GM21529 (cell line): ENCODE measurements around the gene TSN.
"Not testable (repeated sequence)": the region's sequence is repeated elsewhere in the genome, so short reads cannot be mapped to it uniquely, and the experiment has no call there.

Experiments
- ATAC-seq: cut with Tn5 transposase; IDR thresholded peaks from one replicate; pipeline ENCODE4 v1.9.1; 2021; ENCODE audit not compliant: unreplicated experiment

Gene TSN

GRCh38 chr2:121755237-121756111 lies at the start of gene TSN:
Gene TSN (plus strand): TSS chr2:121755651. CDS start chr2:121755780, 129 bp downstream.
- ATAC-seq: peak; percentile 100

- ATAC-seq: no peak
These were observed 49.5 kb upstream of the TSN start for GRCh38 chr2:121705958-121706357.

GRCh38 chr2:121707344-121707919 lies 48.0 kb upstream of the TSN start:
- ATAC-seq: no peak

- ATAC-seq: no peak
These were observed 47.5 kb upstream of the TSN start for GRCh38 chr2:121707920-121708361.

GRCh38 chr2:121709776-121710469 lies 45.5 kb upstream of the TSN start:
- no peak for ATAC-seq

GRCh38 chr2:121710470-121711170 lies 44.8 kb upstream of the TSN start:
- ATAC-seq: no peak

- ATAC-seq: not testable (repeated sequence)
These were observed 44.0 kb upstream of the TSN start for GRCh38 chr2:121711481-121711880.

- ATAC-seq: no peak
These were observed 39.3 kb upstream of the TSN start for GRCh38 chr2:121716126-121716525.

GRCh38 chr2:121717529-121717928 lies 37.9 kb upstream of the TSN start:
- no peak for ATAC-seq

- ATAC-seq: no peak
These were observed 33.5 kb upstream of the TSN start for GRCh38 chr2:121721926-121722325.

- no peak for ATAC-seq
These were observed 33.0 kb upstream of the TSN start for GRCh38 chr2:121722479-121722878.

GRCh38 chr2:121723316-121723715 lies 32.1 kb upstream of the TSN start:
- ATAC-seq: no peak

GRCh38 chr2:121727332-121727731 lies 28.1 kb upstream of the TSN start:
- ATAC-seq: no peak

- ATAC-seq: no peak
These were observed 27.5 kb upstream of the TSN start for GRCh38 chr2:121727950-121728349.

GRCh38 chr2:121731366-121731765 lies 24.1 kb upstream of the TSN start:
- no peak for ATAC-seq

- not testable (repeated sequence) for ATAC-seq
These were observed 20.9 kb upstream of the TSN start for GRCh38 chr2:121734544-121734943.

GRCh38 chr2:121735518-121736074 lies 19.9 kb upstream of the TSN start:
- ATAC-seq: no peak

- no peak for ATAC-seq
These were observed 19.4 kb upstream of the TSN start for GRCh38 chr2:121736140-121736461.

- ATAC-seq: peak; percentile 91
These were observed 18.8 kb upstream of the TSN start, which contains the start of gene NIFK for GRCh38 chr2:121736462-121737336. Gene NIFK (minus strand): TSS chr2:121736875. CDS start chr2:121736850, 25 bp downstream.

- no peak for ATAC-seq
These were observed 14.5 kb upstream of the TSN start for GRCh38 chr2:121740973-121741372.
